Measurements from ENCODE around the gene MINDY1. TPM values are rescaled to one million over a fixed set of nuclear protein-coding genes. Genes with fewer than 3 reads are reported as not detected.

The MINDY1 gene
- polyA plus RNA-seq, 1 donor from 2014 or later = 16.1 TPM

DNA sequence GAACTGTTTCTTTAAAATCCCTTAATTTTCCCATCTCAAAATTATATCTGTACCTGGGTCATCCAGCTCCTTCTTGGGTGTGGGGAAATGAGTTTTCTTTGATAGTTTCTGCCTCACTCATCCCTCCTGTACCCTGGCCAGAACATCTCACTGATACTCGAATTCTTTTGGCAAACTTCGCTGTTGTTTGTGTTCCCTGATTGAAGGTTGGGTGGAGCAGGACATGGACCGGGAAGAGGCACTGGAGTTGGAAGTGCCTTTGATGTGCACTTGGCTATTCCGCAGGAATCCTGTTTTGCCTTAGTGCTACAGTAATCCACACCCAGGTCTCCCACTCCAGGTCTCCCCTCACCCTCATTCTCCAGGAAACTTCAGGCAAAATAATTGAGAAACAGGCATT lies 11.2 kb downstream of the MINDY1 start:
- no peak overlapping the region for H3K27ac ChIP-seq (ENCODE audit: low read length)
- H3K9me3 ChIP-seq (ENCODE audit: low read length) = no peaks in the 10 kb centered on the region
- H3F3A ChIP-seq (ENCODE audit: insufficient read depth, low read length, poor library complexity, severe bottlenecking) = no peaks in the 10 kb centered on the region
- no peak overlapping the region for H3K9ac ChIP-seq (ENCODE audit: low read length)
- H3K79me2 ChIP-seq (replicated peaks; ENCODE audit: insufficient read depth, low read length) = no peaks in the 10 kb centered on the region
- H3K4me2 ChIP-seq (ENCODE audit: low read length) = no peak overlapping the region
- H3K36me3 ChIP-seq (ENCODE audit: insufficient read depth, low read length) = no peaks in the 10 kb centered on the region
- H3K4me3 ChIP-seq (ENCODE audit: low read length) = no peak overlapping the region
- H2AFZ ChIP-seq (ENCODE audit: low read depth, low read length) = no peak overlapping the region
- no peaks in the 10 kb centered on the region for H3K9me2 ChIP-seq (ENCODE audit: insufficient read depth, low read length)
- TF ChIP-seq POLR2AphosphoS5 (IDR thresholded peaks at IDR 0.05) (no peak), TAF1 (IDR thresholded peaks at IDR 0.05; ENCODE audit: low read depth) (no peak), EP300 (conservative IDR thresholded peaks at IDR 0.05; ENCODE audit: poor library complexity, severe bottlenecking) (no peak), RAD21 (conservative IDR thresholded peaks at IDR 0.05) (no peak), EZH2 (IDR thresholded peaks at IDR 0.05; ENCODE audit: borderline replicate concordance, insufficient read depth, low read length, poor library complexity, severe bottlenecking) (no peak), MXI1 (conservative IDR thresholded peaks at IDR 0.05; ENCODE audit: poor library complexity, severe bottlenecking) (no peak), SMC3 (conservative IDR thresholded peaks at IDR 0.05; ENCODE audit: poor library complexity) (no peak)
- TF ChIP-seq, protein P1, sequence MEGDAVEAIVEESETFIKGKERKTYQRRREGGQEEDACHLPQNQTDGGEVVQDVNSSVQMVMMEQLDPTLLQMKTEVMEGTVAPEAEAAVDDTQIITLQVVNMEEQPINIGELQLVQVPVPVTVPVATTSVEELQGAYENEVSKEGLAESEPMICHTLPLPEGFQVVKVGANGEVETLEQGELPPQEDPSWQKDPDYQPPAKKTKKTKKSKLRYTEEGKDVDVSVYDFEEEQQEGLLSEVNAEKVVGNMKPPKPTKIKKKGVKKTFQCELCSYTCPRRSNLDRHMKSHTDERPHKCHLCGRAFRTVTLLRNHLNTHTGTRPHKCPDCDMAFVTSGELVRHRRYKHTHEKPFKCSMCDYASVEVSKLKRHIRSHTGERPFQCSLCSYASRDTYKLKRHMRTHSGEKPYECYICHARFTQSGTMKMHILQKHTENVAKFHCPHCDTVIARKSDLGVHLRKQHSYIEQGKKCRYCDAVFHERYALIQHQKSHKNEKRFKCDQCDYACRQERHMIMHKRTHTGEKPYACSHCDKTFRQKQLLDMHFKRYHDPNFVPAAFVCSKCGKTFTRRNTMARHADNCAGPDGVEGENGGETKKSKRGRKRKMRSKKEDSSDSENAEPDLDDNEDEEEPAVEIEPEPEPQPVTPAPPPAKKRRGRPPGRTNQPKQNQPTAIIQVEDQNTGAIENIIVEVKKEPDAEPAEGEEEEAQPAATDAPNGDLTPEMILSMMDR (IDR thresholded peaks at IDR 0.05; ENCODE audit: poor library complexity, severe bottlenecking) = no peak
- TF ChIP-seq, protein P2, sequence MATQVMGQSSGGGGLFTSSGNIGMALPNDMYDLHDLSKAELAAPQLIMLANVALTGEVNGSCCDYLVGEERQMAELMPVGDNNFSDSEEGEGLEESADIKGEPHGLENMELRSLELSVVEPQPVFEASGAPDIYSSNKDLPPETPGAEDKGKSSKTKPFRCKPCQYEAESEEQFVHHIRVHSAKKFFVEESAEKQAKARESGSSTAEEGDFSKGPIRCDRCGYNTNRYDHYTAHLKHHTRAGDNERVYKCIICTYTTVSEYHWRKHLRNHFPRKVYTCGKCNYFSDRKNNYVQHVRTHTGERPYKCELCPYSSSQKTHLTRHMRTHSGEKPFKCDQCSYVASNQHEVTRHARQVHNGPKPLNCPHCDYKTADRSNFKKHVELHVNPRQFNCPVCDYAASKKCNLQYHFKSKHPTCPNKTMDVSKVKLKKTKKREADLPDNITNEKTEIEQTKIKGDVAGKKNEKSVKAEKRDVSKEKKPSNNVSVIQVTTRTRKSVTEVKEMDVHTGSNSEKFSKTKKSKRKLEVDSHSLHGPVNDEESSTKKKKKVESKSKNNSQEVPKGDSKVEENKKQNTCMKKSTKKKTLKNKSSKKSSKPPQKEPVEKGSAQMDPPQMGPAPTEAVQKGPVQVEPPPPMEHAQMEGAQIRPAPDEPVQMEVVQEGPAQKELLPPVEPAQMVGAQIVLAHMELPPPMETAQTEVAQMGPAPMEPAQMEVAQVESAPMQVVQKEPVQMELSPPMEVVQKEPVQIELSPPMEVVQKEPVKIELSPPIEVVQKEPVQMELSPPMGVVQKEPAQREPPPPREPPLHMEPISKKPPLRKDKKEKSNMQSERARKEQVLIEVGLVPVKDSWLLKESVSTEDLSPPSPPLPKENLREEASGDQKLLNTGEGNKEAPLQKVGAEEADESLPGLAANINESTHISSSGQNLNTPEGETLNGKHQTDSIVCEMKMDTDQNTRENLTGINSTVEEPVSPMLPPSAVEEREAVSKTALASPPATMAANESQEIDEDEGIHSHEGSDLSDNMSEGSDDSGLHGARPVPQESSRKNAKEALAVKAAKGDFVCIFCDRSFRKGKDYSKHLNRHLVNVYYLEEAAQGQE (IDR thresholded peaks at IDR 0.05; ENCODE audit: borderline replicate concordance) = no peak
- H4K20me1 ChIP-seq (ENCODE audit: insufficient read depth) = no peaks in the 10 kb centered on the region
- H3K27me3 ChIP-seq (ENCODE audit: insufficient read depth, low read depth, low read length) = no peaks in the 10 kb centered on the region

DNA sequence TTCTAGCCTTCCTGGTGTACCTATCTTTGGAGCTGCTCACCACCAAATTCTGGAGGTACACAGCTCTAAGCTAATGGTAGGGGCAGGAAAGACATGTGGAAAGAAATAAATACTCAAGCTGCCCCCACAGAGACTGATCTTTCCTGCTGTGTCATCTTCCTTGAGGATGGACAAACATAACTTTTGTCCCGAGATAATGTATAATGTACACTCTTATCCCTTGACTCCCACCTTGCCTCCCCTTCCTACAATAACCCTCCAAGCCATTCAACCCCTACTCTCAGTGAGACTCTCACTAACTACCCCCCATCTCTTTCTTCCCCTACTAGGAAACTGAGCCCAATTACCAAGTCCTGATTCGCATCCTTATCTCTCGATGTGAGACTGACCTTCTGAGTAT lies 12.5 kb downstream of the MINDY1 start:
- TF ChIP-seq MXI1 (conservative IDR thresholded peaks at IDR 0.05; ENCODE audit: poor library complexity, severe bottlenecking) = no peak
- TF ChIP-seq, protein P1 (IDR thresholded peaks at IDR 0.05; ENCODE audit: poor library complexity, severe bottlenecking) = no peak
- TF ChIP-seq POLR2AphosphoS5 (IDR thresholded peaks at IDR 0.05) = no peak
- Histone ChIP-seq H3K9ac (ENCODE audit: low read length) (no peak overlapping the region), H3K4me2 (ENCODE audit: low read length) (no peak overlapping the region), H3K36me3 (ENCODE audit: insufficient read depth, low read length) (no peaks in the 10 kb centered on the region), H3K9me2 (ENCODE audit: insufficient read depth, low read length) (no peaks in the 10 kb centered on the region), H3F3A (ENCODE audit: insufficient read depth, low read length, poor library complexity, severe bottlenecking) (no peaks in the 10 kb centered on the region), H2AFZ (ENCODE audit: low read depth, low read length) (no peak overlapping the region), H3K27me3 (ENCODE audit: insufficient read depth, low read depth, low read length) (no peaks in the 10 kb centered on the region), H3K79me2 (replicated peaks; ENCODE audit: insufficient read depth, low read length) (no peaks in the 10 kb centered on the region), H3K9me3 (ENCODE audit: low read length) (no peaks in the 10 kb centered on the region), H3K27ac (ENCODE audit: low read length) (no peak overlapping the region), H4K20me1 (ENCODE audit: insufficient read depth) (no peaks in the 10 kb centered on the region), H3K4me3 (ENCODE audit: low read length) (no peak overlapping the region)
